ENCODE data around the gene FAM50A. TPM values are rescaled to one million over a fixed set of nuclear protein-coding genes. Genes with fewer than 3 reads are reported as not detected.
"Not testable (repeated sequence)": the region's sequence is repeated elsewhere in the genome, so short reads cannot be mapped to it uniquely, and the experiment has no call there.

Gene FAM50A
- total RNA-seq, result 98.3 to 108 TPM (median 106 TPM) in 3 replicates
- long read RNA-seq, transcript FAM50A-202 (13 exons, 1,352 nt), result major isoform, 146 of 190 reads
- long read RNA-seq, partial matches to known transcripts, result 8 of 190 reads
- long read RNA-seq, other reads (novel, unspliced or antisense), result 33 of 190 reads

- H3K36me3 Mint-ChIP-seq (ENCODE audit: low read depth), result peaks cover 7% of the 10 kb centered on the region
- peak within 1 kb of the TSS; percentile 69 for H3K4me3 Mint-ChIP-seq (ENCODE audit: unreplicated experiment)
- peaks cover 14% of the 10 kb centered on the region for H3K4me1 Mint-ChIP-seq (ENCODE audit: low read depth)
- H3K27me3 Mint-ChIP-seq (ENCODE audit: low read depth), result no peaks in the 10 kb centered on the region
- no peaks in the 10 kb centered on the region for H3K9me3 Mint-ChIP-seq (ENCODE audit: low read depth)
- peak within 1 kb of the TSS; percentile 95 for H3K27ac Mint-ChIP-seq (ENCODE audit: unreplicated experiment)
- no peak for TF ChIP-seq CTCF (IDR thresholded peaks at IDR 0.05)
- peak; percentile 75 for DNase-seq (ENCODE audit: low spot score)
These were observed at the start of gene FAM50A for GRCh38 chrX:154443992-154444754. TSS of gene FAM50A (plus strand) at chrX:154444141. CDS start at chrX:154444236, 95 bp downstream.

GRCh38 chrX:154396363-154396762 is 47.6 kb upstream of the FAM50A start:
- peaks cover 20% of the 10 kb centered on the region for H3K36me3 Mint-ChIP-seq (ENCODE audit: low read depth)
- not testable (repeated sequence) for DNase-seq (ENCODE audit: low spot score); H3K27ac Mint-ChIP-seq (ENCODE audit: unreplicated experiment); H3K27me3 Mint-ChIP-seq (ENCODE audit: low read depth); H3K9me3 Mint-ChIP-seq (ENCODE audit: low read depth)
- peak overlapping the region; percentile 96 for H3K4me3 Mint-ChIP-seq (ENCODE audit: unreplicated experiment)
- peaks cover 11% of the 10 kb centered on the region for H3K4me1 Mint-ChIP-seq (ENCODE audit: low read depth)

- no peak for TF ChIP-seq CTCF (IDR thresholded peaks at IDR 0.05)
- DNase-seq (ENCODE audit: low spot score), result no peak
- Mint-ChIP-seq H3K36me3 (ENCODE audit: low read depth) (peaks cover 20% of the 10 kb centered on the region), H3K4me1 (ENCODE audit: low read depth) (peaks cover 11% of the 10 kb centered on the region), H3K27me3 (ENCODE audit: low read depth) (no peaks in the 10 kb centered on the region), H3K9me3 (ENCODE audit: low read depth) (no peaks in the 10 kb centered on the region), H3K27ac (ENCODE audit: unreplicated experiment) (peak overlapping the region; percentile 99), H3K4me3 (ENCODE audit: unreplicated experiment) (peak overlapping the region; percentile 96)
These were observed 46.7 kb upstream of the FAM50A start for GRCh38 chrX:154396973-154397887.

- Mint-ChIP-seq H3K27me3 (ENCODE audit: low read depth) (no peaks in the 10 kb centered on the region), H3K36me3 (ENCODE audit: low read depth) (peaks cover 20% of the 10 kb centered on the region), H3K4me3 (ENCODE audit: unreplicated experiment) (peak within 1 kb of the TSS; percentile 96), H3K9me3 (ENCODE audit: low read depth) (no peaks in the 10 kb centered on the region), H3K27ac (ENCODE audit: unreplicated experiment) (peak within 1 kb of the TSS; percentile 99), H3K4me1 (ENCODE audit: low read depth) (peaks cover 11% of the 10 kb centered on the region)
- peak; percentile 99 for DNase-seq (ENCODE audit: low spot score)
- no peak for TF ChIP-seq CTCF (IDR thresholded peaks at IDR 0.05)
These were observed 45.9 kb upstream of the FAM50A start, which contains the start of gene RPL10 for GRCh38 chrX:154397888-154398667. TSS of gene RPL10 (plus strand) at chrX:154398377. CDS start at chrX:154398520, 143 bp downstream.

GRCh38 chrX:154398668-154399526 is 45.0 kb upstream of the FAM50A start:
- TF ChIP-seq CTCF (IDR thresholded peaks at IDR 0.05), result peak; percentile 83
- Mint-ChIP-seq H3K4me3 (ENCODE audit: unreplicated experiment) (peak overlapping the region; percentile 96), H3K27ac (ENCODE audit: unreplicated experiment) (peak overlapping the region; percentile 99), H3K4me1 (ENCODE audit: low read depth) (peaks cover 11% of the 10 kb centered on the region), H3K9me3 (ENCODE audit: low read depth) (no peaks in the 10 kb centered on the region), H3K36me3 (ENCODE audit: low read depth) (peaks cover 20% of the 10 kb centered on the region), H3K27me3 (ENCODE audit: low read depth) (no peaks in the 10 kb centered on the region)
- no peak for DNase-seq (ENCODE audit: low spot score)
